Measurements from ENCODE around the gene PLK3. TPM values are rescaled to one million over a fixed set of nuclear protein-coding genes. Genes with fewer than 3 reads are reported as not detected.

Gene PLK3
- total RNA-seq, 2 experiments from 2014 or later: 8.8 to 10.1 TPM

DNA sequence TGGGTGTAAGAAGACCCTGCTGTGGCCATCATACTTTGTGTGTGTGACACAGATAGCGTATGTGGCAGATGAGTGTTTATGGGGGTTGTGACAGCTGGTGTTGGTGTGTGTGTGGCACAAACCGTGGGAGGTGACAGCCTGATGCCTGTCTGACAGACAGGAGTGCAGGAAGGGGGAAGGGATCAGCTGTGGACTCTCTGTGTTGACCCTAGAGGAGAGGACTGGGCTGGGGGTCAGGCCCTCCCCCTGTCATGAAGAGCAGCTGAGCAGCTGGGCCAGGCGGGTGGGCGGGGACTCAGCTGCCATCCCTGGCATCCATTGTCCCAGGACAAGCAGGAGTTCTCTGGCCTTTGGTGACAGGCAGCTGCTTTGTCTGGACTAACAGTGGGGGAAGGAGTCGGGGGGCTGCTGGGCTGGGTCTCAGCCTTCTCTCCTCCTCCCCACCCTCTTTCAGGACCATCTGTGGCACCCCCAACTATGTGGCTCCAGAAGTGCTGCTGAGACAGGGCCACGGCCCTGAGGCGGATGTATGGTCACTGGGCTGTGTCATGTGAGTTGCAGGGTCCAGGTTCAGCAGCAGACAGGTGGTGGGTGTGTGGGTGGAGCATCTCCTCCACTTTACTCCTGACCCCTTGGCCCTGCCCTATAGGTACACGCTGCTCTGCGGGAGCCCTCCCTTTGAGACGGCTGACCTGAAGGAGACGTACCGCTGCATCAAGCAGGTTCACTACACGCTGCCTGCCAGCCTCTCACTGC, 2.3 kb downstream of the PLK3 start:
- TF ChIP-seq, protein P1, sequence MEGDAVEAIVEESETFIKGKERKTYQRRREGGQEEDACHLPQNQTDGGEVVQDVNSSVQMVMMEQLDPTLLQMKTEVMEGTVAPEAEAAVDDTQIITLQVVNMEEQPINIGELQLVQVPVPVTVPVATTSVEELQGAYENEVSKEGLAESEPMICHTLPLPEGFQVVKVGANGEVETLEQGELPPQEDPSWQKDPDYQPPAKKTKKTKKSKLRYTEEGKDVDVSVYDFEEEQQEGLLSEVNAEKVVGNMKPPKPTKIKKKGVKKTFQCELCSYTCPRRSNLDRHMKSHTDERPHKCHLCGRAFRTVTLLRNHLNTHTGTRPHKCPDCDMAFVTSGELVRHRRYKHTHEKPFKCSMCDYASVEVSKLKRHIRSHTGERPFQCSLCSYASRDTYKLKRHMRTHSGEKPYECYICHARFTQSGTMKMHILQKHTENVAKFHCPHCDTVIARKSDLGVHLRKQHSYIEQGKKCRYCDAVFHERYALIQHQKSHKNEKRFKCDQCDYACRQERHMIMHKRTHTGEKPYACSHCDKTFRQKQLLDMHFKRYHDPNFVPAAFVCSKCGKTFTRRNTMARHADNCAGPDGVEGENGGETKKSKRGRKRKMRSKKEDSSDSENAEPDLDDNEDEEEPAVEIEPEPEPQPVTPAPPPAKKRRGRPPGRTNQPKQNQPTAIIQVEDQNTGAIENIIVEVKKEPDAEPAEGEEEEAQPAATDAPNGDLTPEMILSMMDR (conservative IDR thresholded peaks at IDR 0.05; ENCODE audit: low read length): no peak
- TF ChIP-seq EZH2phosphoT487 (IDR thresholded peaks at IDR 0.05; ENCODE audit: borderline replicate concordance, low read depth, low read length): no peak

DNA sequence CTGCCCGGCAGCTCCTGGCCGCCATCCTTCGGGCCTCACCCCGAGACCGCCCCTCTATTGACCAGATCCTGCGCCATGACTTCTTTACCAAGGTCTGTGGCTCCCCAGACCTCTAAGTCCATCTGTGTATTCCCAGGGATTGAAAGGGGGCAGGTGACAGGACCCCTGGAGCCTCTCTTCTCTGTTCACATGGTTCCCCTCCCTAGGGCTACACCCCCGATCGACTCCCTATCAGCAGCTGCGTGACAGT, 2.8 kb downstream of the PLK3 start:
- H4K20me1 ChIP-seq (ENCODE audit: insufficient read depth, low read length): no peaks in the 10 kb centered on the region
- no TSS peak for BruUV-seq (replicated peaks)
- CTCF ChIA-PET (ENCODE audit: unreplicated experiment): no interaction called here
- no peak overlapping the region for H2AFZ ChIP-seq (ENCODE audit: low read length)
- peaks cover 42% of the 10 kb centered on the region for H3K4me1 ChIP-seq (ENCODE audit: insufficient read depth, low read length, poor library complexity, severe bottlenecking)
- no peaks in the 10 kb centered on the region for H3K79me2 ChIP-seq (ENCODE audit: insufficient read depth, low read depth, low read length)
- H3K36me3 ChIP-seq (ENCODE audit: insufficient read depth, low read length): peaks cover 15% of the 10 kb centered on the region
- no peak for DNase-seq (ENCODE audit: low spot score)
- POLR2A ChIA-PET: interaction anchor here (0.9 kb wide), 1 partner anchor 10 kb away, joined by 3 read pairs; no protein-coding TSS in a partner anchor
- H3K9me2 ChIP-seq (ENCODE audit: insufficient read depth, low read length): no peaks in the 10 kb centered on the region
- no peaks in the 10 kb centered on the region for H3K9me3 ChIP-seq (ENCODE audit: low read length)
- intact Hi-C loops (cut with micrococcal nuclease; ENCODE audit: unreplicated experiment): no loop called here
- no peak overlapping the region for H3K4me3 ChIP-seq (ENCODE audit: low read depth, low read length, poor library complexity, severe bottlenecking)
- no peak for TF ChIP-seq EZH2phosphoT487 (IDR thresholded peaks at IDR 0.05; ENCODE audit: borderline replicate concordance, low read depth, low read length)
- TF ChIP-seq, protein P1 (conservative IDR thresholded peaks at IDR 0.05; ENCODE audit: low read length): no peak
- no peak overlapping the region for H3K27ac ChIP-seq (ENCODE audit: low read depth, low read length, poor library complexity, severe bottlenecking)
- H3K4me2 ChIP-seq (ENCODE audit: low read length): no peak overlapping the region

More for the DNA sequence above, 2.3 kb downstream of the PLK3 start:
- Histone ChIP-seq H4K20me1 (ENCODE audit: insufficient read depth, low read length) (no peaks in the 10 kb centered on the region), H3K9me2 (ENCODE audit: insufficient read depth, low read length) (no peaks in the 10 kb centered on the region), H3K4me2 (ENCODE audit: low read length) (peak overlapping the region; percentile 76), H3K4me3 (ENCODE audit: low read depth, low read length, poor library complexity, severe bottlenecking) (peak overlapping the region; percentile 83), H2AFZ (ENCODE audit: low read length) (no peak overlapping the region), H3K4me1 (ENCODE audit: insufficient read depth, low read length, poor library complexity, severe bottlenecking) (peaks cover 37% of the 10 kb centered on the region), H3K79me2 (ENCODE audit: insufficient read depth, low read depth, low read length) (no peaks in the 10 kb centered on the region), H3K9me3 (ENCODE audit: low read length) (no peaks in the 10 kb centered on the region), H3K36me3 (ENCODE audit: insufficient read depth, low read length) (peaks cover 15% of the 10 kb centered on the region), H3K27ac (ENCODE audit: low read depth, low read length, poor library complexity, severe bottlenecking) (no peak overlapping the region)
- CTCF ChIA-PET (ENCODE audit: unreplicated experiment): interaction anchor here (0.6 kb wide), 1 partner anchor 80 kb away, joined by 3 read pairs; no protein-coding TSS in a partner anchor
- POLR2A ChIA-PET: interaction anchor here (0.9 kb wide), 1 partner anchor 10 kb away, joined by 3 read pairs; no protein-coding TSS in a partner anchor
- no peak for DNase-seq (ENCODE audit: low spot score)
- intact Hi-C loops (cut with micrococcal nuclease; ENCODE audit: unreplicated experiment): no loop called here
- no TSS peak for BruUV-seq (replicated peaks)
